ENCODE data around the gene MCEE. TPM values are rescaled to one million over a fixed set of nuclear protein-coding genes. Genes with fewer than 3 reads are reported as not detected.

MCEE gene
- total RNA-seq, 1 experiment from 2014 or later = 11.5 TPM

- no peak overlapping the region for H3K4me3 ChIP-seq
- H3K27me3 ChIP-seq = no peaks in the 10 kb centered on the region
- no peaks in the 10 kb centered on the region for H3K4me1 ChIP-seq
- no peak for DNase-seq
- peaks cover 25% of the 10 kb centered on the region for H3K36me3 ChIP-seq
- H3K27ac ChIP-seq = no peak overlapping the region
- H3K9me3 ChIP-seq (replicated peaks) = no peaks in the 10 kb centered on the region
Observed at GRCh38 chr2:71078624-71079023, 51.4 kb downstream of the MCEE start.

- Histone ChIP-seq H3K36me3 (peaks cover 28% of the 10 kb centered on the region), H3K4me1 (no peaks in the 10 kb centered on the region; the same call in 1 of the 2 replicates), H3K4me3 (no peak overlapping the region), H3K9me3 (replicated peaks) (no peaks in the 10 kb centered on the region), H3K27ac (no peak overlapping the region), H3K27me3 (no peaks in the 10 kb centered on the region)
- DNase-seq = no peak
Observed at GRCh38 chr2:71074893-71075395, 55.1 kb downstream of the MCEE start.

GRCh38 chr2:71073475-71073874 lies 56.6 kb downstream of the MCEE start:
- no peaks in the 10 kb centered on the region for H3K27me3 ChIP-seq
- peaks cover 23% of the 10 kb centered on the region for H3K36me3 ChIP-seq
- no peaks in the 10 kb centered on the region for H3K9me3 ChIP-seq (replicated peaks)
- H3K4me1 ChIP-seq = peaks cover 3% of the 10 kb centered on the region
- no peak overlapping the region for H3K4me3 ChIP-seq
- DNase-seq = no peak
- H3K27ac ChIP-seq = no peak overlapping the region

GRCh38 chr2:71072492-71072891 lies 57.5 kb downstream of the MCEE start:
- Histone ChIP-seq H3K4me3 (no peak overlapping the region), H3K9me3 (replicated peaks) (no peaks in the 10 kb centered on the region), H3K4me1 (peaks cover 3% of the 10 kb centered on the region), H3K36me3 (peaks cover 23% of the 10 kb centered on the region), H3K27ac (no peak overlapping the region), H3K27me3 (no peaks in the 10 kb centered on the region)
- no peak for DNase-seq

GRCh38 chr2:71071681-71072398 lies 58.2 kb downstream of the MCEE start:
- H3K4me3 ChIP-seq = no peak overlapping the region
- no peaks in the 10 kb centered on the region for H3K27me3 ChIP-seq
- peaks cover 3% of the 10 kb centered on the region for H3K4me1 ChIP-seq
- no peaks in the 10 kb centered on the region for H3K9me3 ChIP-seq (replicated peaks)
- H3K36me3 ChIP-seq = peaks cover 23% of the 10 kb centered on the region
- no peak overlapping the region for H3K27ac ChIP-seq
- no peak for DNase-seq

GRCh38 chr2:71070294-71071093 lies 59.5 kb downstream of the MCEE start:
- H3K27me3 ChIP-seq = no peaks in the 10 kb centered on the region
- peaks cover 19% of the 10 kb centered on the region for H3K36me3 ChIP-seq
- no peak overlapping the region for H3K27ac ChIP-seq
- H3K4me3 ChIP-seq = no peak overlapping the region
- H3K9me3 ChIP-seq (replicated peaks) = no peaks in the 10 kb centered on the region
- DNase-seq = no peak
- H3K4me1 ChIP-seq = peaks cover 3% of the 10 kb centered on the region

GRCh38 chr2:71069376-71069775 lies 60.7 kb downstream of the MCEE start:
- peaks cover 3% of the 10 kb centered on the region for H3K4me1 ChIP-seq
- peak overlapping the region; percentile 71 for H3K4me3 ChIP-seq
- no peak for DNase-seq
- peaks cover 10% of the 10 kb centered on the region for H3K36me3 ChIP-seq
- no peaks in the 10 kb centered on the region for H3K9me3 ChIP-seq (replicated peaks)
- H3K27me3 ChIP-seq = no peaks in the 10 kb centered on the region
- peak overlapping the region; percentile 78; the same call in 1 of the 2 replicates for H3K27ac ChIP-seq

- Histone ChIP-seq H3K4me1 (peaks cover 3% of the 10 kb centered on the region), H3K27me3 (no peaks in the 10 kb centered on the region), H3K36me3 (peaks cover under 1% of the 10 kb centered on the region; the same call in 1 of the 2 replicates), H3K9me3 (replicated peaks) (no peaks in the 10 kb centered on the region), H3K27ac (peak within 1 kb of the TSS; percentile 78), H3K4me3 (peak within 1 kb of the TSS; percentile 71)
- DNase-seq = peak; percentile 98
Observed at GRCh38 chr2:71068218-71069035, 61.6 kb downstream of the MCEE start, which contains the start of gene NAGK. Gene NAGK (plus strand): TSS chr2:71068648. CDS start chr2:71068684, 36 bp downstream.

GRCh38 chr2:71067567-71068217 lies 62.3 kb downstream of the MCEE start:
- Histone ChIP-seq H3K36me3 (no peaks in the 10 kb centered on the region), H3K27ac (peak overlapping the region; percentile 78), H3K9me3 (replicated peaks) (no peaks in the 10 kb centered on the region), H3K4me1 (peaks cover 3% of the 10 kb centered on the region), H3K27me3 (peaks cover 3% of the 10 kb centered on the region), H3K4me3 (peak overlapping the region; percentile 71)
- DNase-seq = no peak

- no peak overlapping the region for H3K27ac ChIP-seq
- H3K36me3 ChIP-seq = no peaks in the 10 kb centered on the region
- no peaks in the 10 kb centered on the region for H3K9me3 ChIP-seq (replicated peaks)
- H3K4me1 ChIP-seq = peaks cover 3% of the 10 kb centered on the region
- H3K4me3 ChIP-seq = no peak overlapping the region
- peaks cover 9% of the 10 kb centered on the region for H3K27me3 ChIP-seq
- DNase-seq = no peak
Observed at GRCh38 chr2:71066856-71067255, 63.2 kb downstream of the MCEE start.

GRCh38 chr2:71064754-71065621 lies 65.0 kb downstream of the MCEE start:
- no peak for DNase-seq
- Histone ChIP-seq H3K27me3 (peaks cover 23% of the 10 kb centered on the region), H3K4me3 (no peak overlapping the region), H3K9me3 (replicated peaks) (no peaks in the 10 kb centered on the region), H3K4me1 (peaks cover 3% of the 10 kb centered on the region), H3K27ac (no peak overlapping the region), H3K36me3 (no peaks in the 10 kb centered on the region)

GRCh38 chr2:71064110-71064611 lies 65.9 kb downstream of the MCEE start:
- Histone ChIP-seq H3K4me3 (no peak overlapping the region), H3K27ac (no peak overlapping the region), H3K36me3 (no peaks in the 10 kb centered on the region), H3K27me3 (peaks cover 23% of the 10 kb centered on the region), H3K4me1 (no peaks in the 10 kb centered on the region), H3K9me3 (replicated peaks) (no peaks in the 10 kb centered on the region)
- no peak for DNase-seq

- H3K4me3 ChIP-seq = no peak overlapping the region
- H3K27me3 ChIP-seq = peaks cover 23% of the 10 kb centered on the region
- H3K36me3 ChIP-seq = no peaks in the 10 kb centered on the region
- H3K4me1 ChIP-seq = no peaks in the 10 kb centered on the region
- H3K9me3 ChIP-seq (replicated peaks) = no peaks in the 10 kb centered on the region
- no peak overlapping the region for H3K27ac ChIP-seq
- DNase-seq = no peak
Observed at GRCh38 chr2:71063216-71063615, 66.8 kb downstream of the MCEE start.

Data from SJCRH30 (cell line).